ENCODE results near the gene SLC27A1. TPM values are rescaled to one million over a fixed set of nuclear protein-coding genes. Genes with fewer than 3 reads are reported as not detected.

Gene SLC27A1
- total and polyA plus RNA-seq, 9 of the 15 experiments (the other 6 are each of a cell fraction or from before 2014, with no cell fraction given) = 0.06 to 3.0 (median 1.1) TPM

- TF ChIP-seq MLLT1 (IDR thresholded peaks at IDR 0.05) (peak in 1 of 2 experiments; percentile 93; a peak in 2 of 4 replicates), CBFA2T3 (IDR thresholded peaks at IDR 0.05) (peak; percentile 25; the same call in 1 of the 2 replicates), ZBED1 (IDR thresholded peaks at IDR 0.05) (no peak), HDAC3 (IDR thresholded peaks at IDR 0.05; ENCODE audit: borderline replicate concordance, partially characterized antibody) (no peak), POLR2AphosphoS2 (IDR thresholded peaks at IDR 0.05; ENCODE audit: low read length) (no peak), U2AF2 (optimal IDR thresholded peaks at IDR 0.05; ENCODE audit: low read depth, low read length) (no peak), ELF4 (CRISPR knock-in tag; IDR thresholded peaks at IDR 0.05) (no peak), ZNF384 (IDR thresholded peaks at IDR 0.05; ENCODE audit: low read depth, low read length) (peak; percentile 18; the same call in 1 of the 2 replicates), DNMT1 (IDR thresholded peaks at IDR 0.05) (no peak), ELF1 (tag; IDR thresholded peaks at IDR 0.05) (no peak), ZNF175 (CRISPR knock-in tag; IDR thresholded peaks at IDR 0.05; ENCODE audit: low read depth) (no peak), SMC3 (conservative IDR thresholded peaks at IDR 0.05; ENCODE audit: insufficient read depth, low read depth, low read length) (peak; percentile 87), ZNF224 (CRISPR knock-in tag; IDR thresholded peaks at IDR 0.05) (no peak), ZNF263 (CRISPR knock-in tag; IDR thresholded peaks at IDR 0.05; ENCODE audit: borderline replicate concordance) (peak; percentile 33; the same call in 1 of the 2 replicates), SUPT5H (IDR thresholded peaks at IDR 0.05) (no peak), MAZ (CRISPR knock-in tag; conservative IDR thresholded peaks at IDR 0.05 in 1 of 2, IDR thresholded peaks at IDR 0.05 in 1 of 2) (peak in 1 of 2 experiments; percentile 86; a peak in 2 of 4 replicates), RB1 (IDR thresholded peaks at IDR 0.05; ENCODE audit: low read depth) (peak; percentile 89), JUND (IDR thresholded peaks at IDR 0.05; ENCODE audit: borderline replicate concordance, low read depth, low read length) (peak; percentile 65; the same call in 1 of the 2 replicates), JUND (tag; IDR thresholded peaks at IDR 0.05; ENCODE audit: borderline replicate concordance, low read depth, low read length) (no peak; the same call in 2 of the 3 replicates), RBM39 (optimal IDR thresholded peaks at IDR 0.05; ENCODE audit: low read depth, low read length) (no peak), RAD21 (CRISPR knock-in tag; conservative IDR thresholded peaks at IDR 0.05 in 1 of 2, IDR thresholded peaks at IDR 0.05 in 1 of 2) (peak; percentile 65 to 76), STAG1 (CRISPR knock-in tag; IDR thresholded peaks at IDR 0.05; ENCODE audit: borderline replicate concordance) (peak; percentile 81), ZBTB7A (IDR thresholded peaks at IDR 0.05; ENCODE audit: borderline replicate concordance, control insufficient read depth, low read depth, low read length) (peak; percentile 69; the same call in 1 of the 2 replicates), JUNB (CRISPR knock-in tag; conservative IDR thresholded peaks at IDR 0.05) (no peak), TEAD4 (IDR thresholded peaks at IDR 0.05; ENCODE audit: low read length) (0 out of 2 replicates have a peak, but pooled peaks have one; percentile 24), TEAD4 (CRISPR knock-in tag; IDR thresholded peaks at IDR 0.05; ENCODE audit: borderline replicate concordance) (no peak), STAT5A (IDR thresholded peaks at IDR 0.05; ENCODE audit: borderline replicate concordance, low read length) (no peak), ZFP91 (CRISPR knock-in tag; IDR thresholded peaks at IDR 0.05) (peak; percentile 49; the same call in 1 of the 2 replicates)
These were observed 26.1 kb downstream of the SLC27A1 start (continued) for GRCh38 chr19:17496337-17496997.
